ENCODE data around the gene ADSL. TPM values are rescaled to one million over a fixed set of nuclear protein-coding genes. Genes with fewer than 3 reads are reported as not detected.

ADSL gene
- total RNA-seq, 4 donors from 2014 or later = 54.6 to 79.1 (median 75.9) TPM

- no peak for TF ChIP-seq CTCF (IDR thresholded peaks at IDR 0.05; ENCODE audit: low read depth)
Measured at GRCh38 chr22:40322818-40323447, 23.4 kb upstream of the ADSL start.

- TF ChIP-seq CTCF (IDR thresholded peaks at IDR 0.05; ENCODE audit: low read depth) = no peak
Measured at GRCh38 chr22:40323681-40324171, 22.6 kb upstream of the ADSL start.

- TF ChIP-seq CTCF (IDR thresholded peaks at IDR 0.05; ENCODE audit: low read depth) = no peak
Measured at GRCh38 chr22:40324468-40325305, 21.6 kb upstream of the ADSL start.

- no peak for TF ChIP-seq CTCF (IDR thresholded peaks at IDR 0.05; ENCODE audit: low read depth)
Measured at GRCh38 chr22:40325315-40325714, 21.0 kb upstream of the ADSL start.

GRCh38 chr22:40326905-40327735, 19.2 kb upstream of the ADSL start:
- TF ChIP-seq CTCF (IDR thresholded peaks at IDR 0.05; ENCODE audit: low read depth) = no peak

- TF ChIP-seq CTCF (IDR thresholded peaks at IDR 0.05; ENCODE audit: low read depth) = no peak
Measured at GRCh38 chr22:40328546-40329456, 17.5 kb upstream of the ADSL start.
